HG03103 (cell line): ENCODE measurements around the gene KCNH3.

ENCODE experiments used
- ATAC-seq: cut with Tn5 transposase; IDR thresholded peaks from one replicate; pipeline ENCODE4 v1.9.1; 2021; ENCODE audit warnings: low read depth; ENCODE audit not compliant: unreplicated experiment

The KCNH3 gene

DNA sequence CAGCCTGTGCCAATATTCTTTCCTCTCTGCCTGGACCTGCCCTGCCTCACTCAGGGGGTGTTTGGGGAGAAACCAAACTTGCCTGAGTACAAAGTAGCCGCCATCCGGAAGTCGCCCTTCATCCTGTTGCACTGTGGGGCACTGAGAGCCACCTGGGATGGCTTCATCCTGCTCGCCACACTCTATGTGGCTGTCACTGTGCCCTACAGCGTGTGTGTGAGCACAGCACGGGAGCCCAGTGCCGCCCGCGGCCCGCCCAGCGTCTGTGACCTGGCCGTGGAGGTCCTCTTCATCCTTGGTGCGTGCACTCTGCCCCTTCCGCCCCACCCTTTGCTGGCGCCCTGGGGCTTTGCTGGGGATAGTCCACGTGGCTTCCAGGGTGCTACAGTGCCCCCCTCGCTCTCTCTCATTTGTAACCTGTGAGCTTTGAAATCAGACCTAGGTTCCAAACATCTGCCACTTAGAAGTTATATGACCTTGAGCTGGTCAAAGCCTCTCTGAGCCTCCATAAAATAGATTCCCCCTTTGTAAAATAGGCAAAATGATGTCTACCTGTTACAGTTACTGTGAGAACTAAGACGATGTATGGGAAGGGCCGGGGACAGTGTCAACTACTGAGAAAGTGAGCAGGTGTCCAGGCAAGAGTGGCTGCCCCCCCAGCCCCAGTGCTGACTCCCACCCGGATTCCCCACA is 4.5 kb downstream of the KCNH3 start:
- no peak for ATAC-seq

DNA sequence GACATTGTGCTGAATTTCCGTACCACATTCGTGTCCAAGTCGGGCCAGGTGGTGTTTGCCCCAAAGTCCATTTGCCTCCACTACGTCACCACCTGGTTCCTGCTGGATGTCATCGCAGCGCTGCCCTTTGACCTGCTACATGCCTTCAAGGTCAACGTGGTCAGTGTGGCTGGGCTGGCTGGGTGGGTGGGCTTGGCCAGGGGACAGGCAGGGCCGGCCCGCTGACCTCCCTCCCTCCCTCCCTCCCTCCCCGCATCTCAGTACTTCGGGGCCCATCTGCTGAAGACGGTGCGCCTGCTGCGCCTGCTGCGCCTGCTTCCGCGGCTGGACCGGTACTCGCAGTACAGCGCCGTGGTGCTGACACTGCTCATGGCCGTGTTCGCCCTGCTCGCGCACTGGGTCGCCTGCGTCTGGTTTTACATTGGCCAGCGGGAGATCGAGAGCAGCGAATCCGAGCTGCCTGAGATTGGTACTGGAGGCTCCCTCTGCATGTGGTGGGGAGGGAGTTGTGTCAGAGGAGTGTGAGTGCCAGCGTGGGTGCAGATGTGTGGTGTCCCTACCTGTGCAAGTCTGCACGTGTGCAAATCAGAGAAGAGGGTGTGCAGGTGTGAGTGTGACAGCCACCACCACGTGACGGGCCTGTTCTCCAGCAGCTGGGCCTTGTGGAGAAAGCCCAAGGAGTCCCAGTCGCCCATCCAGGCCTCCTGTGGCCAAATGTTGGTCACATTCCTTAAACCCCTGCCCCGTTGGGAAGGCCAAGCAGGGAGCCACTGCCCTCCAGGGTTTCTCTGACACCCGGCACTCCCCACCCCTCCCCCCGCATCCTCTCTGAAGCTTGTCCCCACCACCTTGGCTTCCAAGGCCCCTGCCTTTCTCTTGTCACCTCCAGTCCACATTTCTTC is 5.3 kb downstream of the KCNH3 start:
- no peak for ATAC-seq

GRCh38 chr12:49545815-49546214 is 7.0 kb downstream of the KCNH3 start:
- ATAC-seq: no peak

DNA sequence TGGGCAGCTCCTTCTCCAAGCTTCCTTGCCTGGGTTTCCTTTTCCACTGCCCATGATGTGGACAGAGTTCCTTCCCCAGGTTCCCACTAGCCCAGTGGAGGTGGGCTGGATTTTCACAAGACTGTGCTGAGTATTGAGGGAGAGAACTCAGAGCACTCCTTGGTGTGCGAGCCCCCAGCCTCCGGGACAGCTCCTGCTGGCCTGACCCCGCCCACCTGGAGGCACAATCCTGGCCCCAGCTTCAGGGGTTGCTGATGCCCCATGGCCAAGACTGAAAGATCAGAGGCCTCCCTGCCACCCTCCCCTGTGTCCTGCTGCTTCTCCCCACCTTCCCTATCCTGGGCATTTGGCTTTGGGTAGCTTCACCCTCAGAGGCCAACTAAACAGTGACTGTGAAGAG is 7.7 kb downstream of the KCNH3 start:
- no peak for ATAC-seq

DNA sequence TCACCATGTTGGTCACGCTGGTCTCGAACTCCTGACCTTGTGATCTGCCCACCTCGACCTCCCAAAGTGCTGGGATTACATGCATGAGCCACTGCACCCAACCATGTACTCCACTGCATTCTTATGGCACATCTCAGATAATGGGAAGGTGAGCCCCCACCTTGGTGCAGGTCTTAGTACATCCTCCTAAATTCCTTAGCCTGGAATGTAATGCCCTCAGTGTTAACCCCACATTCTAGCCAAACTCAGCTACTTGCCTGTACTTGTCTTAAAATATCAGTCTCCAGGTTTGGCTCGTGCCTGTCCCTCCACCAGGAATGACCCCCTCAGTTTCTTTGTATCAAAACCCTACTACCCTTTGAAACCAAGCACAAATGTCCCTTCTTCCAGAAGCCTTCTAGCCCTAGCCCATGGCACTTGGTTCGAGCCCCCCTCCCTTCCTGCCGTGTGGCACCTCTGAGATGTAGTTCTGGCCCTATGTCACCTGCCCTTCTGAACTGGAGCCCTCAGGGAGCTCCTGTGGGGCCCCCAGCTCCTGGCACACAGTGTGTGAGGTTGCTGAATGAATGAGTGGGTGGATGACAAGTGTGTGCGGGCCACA is 8.4 kb downstream of the KCNH3 start:
- ATAC-seq: no peak

DNA sequence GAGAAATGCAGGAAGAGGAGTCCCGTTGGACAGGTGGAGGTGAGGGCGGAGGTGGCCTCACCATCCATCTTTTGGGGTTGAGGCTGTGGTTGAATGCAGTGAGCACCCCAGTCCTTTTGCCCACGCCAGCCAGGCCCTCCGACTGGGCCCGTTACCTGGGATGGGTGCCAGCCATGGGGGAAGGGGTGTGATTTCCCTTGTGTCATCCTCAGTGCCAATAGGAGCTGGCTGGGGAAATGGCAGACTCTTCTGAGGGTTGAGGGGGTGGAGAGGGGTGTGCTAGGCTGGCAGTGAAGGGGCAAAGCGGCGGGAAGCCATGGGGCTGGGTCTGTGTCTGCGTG is 9.6 kb downstream of the KCNH3 start:
- no peak for ATAC-seq

DNA sequence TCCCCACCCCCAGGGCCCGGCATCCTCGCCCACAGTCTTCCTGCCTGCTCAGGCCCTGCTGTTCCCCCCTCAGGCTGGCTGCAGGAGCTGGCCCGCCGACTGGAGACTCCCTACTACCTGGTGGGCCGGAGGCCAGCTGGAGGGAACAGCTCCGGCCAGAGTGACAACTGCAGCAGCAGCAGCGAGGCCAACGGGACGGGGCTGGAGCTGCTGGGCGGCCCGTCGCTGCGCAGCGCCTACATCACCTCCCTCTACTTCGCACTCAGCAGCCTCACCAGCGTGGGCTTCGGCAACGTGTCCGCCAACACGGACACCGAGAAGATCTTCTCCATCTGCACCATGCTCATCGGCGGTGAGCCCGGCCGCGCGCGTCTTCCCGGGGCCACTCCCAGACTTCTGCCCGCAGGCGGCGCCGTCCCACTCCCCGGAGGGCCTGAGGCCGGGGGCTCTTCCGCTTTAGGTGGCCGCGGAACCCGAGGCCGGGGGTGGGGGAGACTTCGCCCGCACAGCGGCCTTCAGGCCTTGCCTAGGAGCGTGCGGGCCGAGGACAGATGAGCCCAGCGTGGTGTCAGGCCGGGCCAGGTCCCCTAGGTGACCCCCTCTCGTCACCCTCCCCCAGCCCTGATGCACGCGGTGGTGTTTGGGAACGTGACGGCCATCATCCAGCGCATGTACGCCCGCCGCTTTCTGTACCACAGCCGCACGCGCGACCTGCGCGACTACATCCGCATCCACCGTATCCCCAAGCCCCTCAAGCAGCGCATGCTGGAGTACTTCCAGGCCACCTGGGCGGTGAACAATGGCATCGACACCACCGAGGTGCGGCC is 10.2 kb downstream of the KCNH3 start:
- ATAC-seq: no peak

GRCh38 chr12:49549735-49550692 is 11.2 kb downstream of the KCNH3 start:
- ATAC-seq: no peak

- no peak for ATAC-seq
Observed at GRCh38 chr12:49550693-49551252, 11.9 kb downstream of the KCNH3 start.

DNA sequence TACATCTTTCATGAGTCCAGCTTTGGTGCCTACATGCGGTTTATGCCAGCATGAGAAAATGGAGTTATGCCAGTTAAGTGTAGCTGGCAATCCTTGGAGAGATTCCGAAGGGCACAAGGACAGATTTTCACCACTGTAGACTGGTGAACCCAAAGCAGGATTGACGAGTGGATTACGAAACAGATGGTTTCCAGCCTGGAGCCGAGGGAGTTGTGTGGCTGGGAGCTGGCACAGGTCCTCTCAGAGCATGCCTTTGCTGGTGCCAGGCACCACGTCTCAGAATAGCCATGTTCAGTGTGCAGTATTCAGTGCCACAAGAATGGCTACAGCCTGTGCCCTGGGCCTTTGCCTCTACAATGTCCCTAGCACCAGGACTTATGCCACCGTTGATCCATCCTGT is 13.2 kb downstream of the KCNH3 start:
- ATAC-seq: no peak

DNA sequence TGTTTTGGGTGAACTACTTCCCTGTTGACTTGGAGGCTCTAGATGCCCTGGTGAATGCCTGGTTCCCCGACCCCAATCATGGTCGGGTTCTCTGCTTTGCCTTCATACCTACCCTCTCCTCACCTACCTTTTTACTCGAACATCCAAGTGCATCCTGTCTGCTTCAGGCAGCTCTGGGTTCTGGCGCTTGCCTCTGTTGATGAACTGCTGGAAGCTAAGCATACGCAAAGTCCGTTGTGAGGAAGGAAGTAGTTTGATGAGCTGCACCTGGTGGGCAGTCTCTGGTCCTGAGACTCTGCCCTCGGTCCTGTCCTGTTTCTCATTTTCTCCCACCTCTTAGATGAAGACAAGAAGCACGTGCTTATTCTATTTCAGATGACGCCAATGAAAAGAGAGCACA is 13.6 kb downstream of the KCNH3 start:
- ATAC-seq: no peak

- no peak for ATAC-seq
Observed at GRCh38 chr12:49552899-49553298, 14.1 kb downstream of the KCNH3 start.

- no peak for ATAC-seq
Observed at GRCh38 chr12:49553512-49554088, 14.8 kb downstream of the KCNH3 start.

GRCh38 chr12:49554266-49554665 is 15.4 kb downstream of the KCNH3 start:
- ATAC-seq: no peak

DNA sequence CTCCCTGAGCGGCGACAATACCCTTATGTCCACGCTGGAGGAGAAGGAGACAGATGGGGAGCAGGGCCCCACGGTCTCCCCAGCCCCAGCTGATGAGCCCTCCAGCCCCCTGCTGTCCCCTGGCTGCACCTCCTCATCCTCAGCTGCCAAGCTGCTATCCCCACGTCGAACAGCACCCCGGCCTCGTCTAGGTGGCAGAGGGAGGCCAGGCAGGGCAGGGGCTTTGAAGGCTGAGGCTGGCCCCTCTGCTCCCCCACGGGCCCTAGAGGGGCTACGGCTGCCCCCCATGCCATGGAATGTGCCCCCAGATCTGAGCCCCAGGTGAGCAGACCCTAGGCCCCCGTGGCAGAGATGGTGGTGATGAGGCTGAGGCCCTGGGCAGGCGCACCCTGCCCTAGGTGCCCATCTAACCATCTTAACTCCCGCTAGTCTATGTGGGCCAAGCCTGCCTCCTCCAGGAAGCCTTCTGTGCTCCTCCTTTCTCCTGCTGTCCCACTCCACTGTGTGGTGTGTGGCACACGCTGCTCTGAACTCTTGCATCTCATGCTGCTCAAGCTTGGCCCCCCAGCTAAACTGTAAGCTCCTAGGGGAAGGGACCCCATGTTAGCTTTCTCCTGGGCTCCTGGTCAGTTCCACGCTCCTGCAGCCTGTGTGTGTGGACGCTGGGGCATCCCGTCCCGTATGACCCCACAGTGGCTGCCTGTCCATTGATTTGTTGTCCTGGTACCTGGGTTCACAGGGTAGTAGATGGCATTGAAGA is 17.0 kb downstream of the KCNH3 start:
- ATAC-seq: no peak

GRCh38 chr12:49556391-49557186 is 17.8 kb downstream of the KCNH3 start:
- ATAC-seq: no peak

- ATAC-seq: no peak
Observed at GRCh38 chr12:49557187-49557916, 18.5 kb downstream of the KCNH3 start.
